Stimulated activated CD4-positive, alpha-beta T cell treated with anti-CD3 and anti-CD28 coated beads, TNF-alpha, amount 100 ng/mL, for 24 hours (primary cell): ENCODE results near the gene RMI1.
"Not testable (repeated sequence)": the region's sequence is repeated elsewhere in the genome, so short reads cannot be mapped to it uniquely, and the experiment has no call there.

Experiments used
- DNase-seq, 3 experiments: peaks; one replicate each; pipeline ENCODE4 v3.0.0-alpha.2; 2020; ENCODE audit warnings: low read depth in 3 of 3

RMI1 gene

GRCh38 chr9:84002344-84002743, 21.7 kb downstream of the RMI1 start:
- DNase-seq = no peak

- no peak for DNase-seq
Observed at GRCh38 chr9:84003246-84003645, 22.6 kb downstream of the RMI1 start.

GRCh38 chr9:84007662-84008061, 27.1 kb downstream of the RMI1 start:
- no peak for DNase-seq

- no peak for DNase-seq
Observed at GRCh38 chr9:84024041-84024575, 43.5 kb downstream of the RMI1 start.

GRCh38 chr9:84027201-84027600, 46.6 kb downstream of the RMI1 start:
- DNase-seq = no peak

GRCh38 chr9:84031534-84031933, 50.9 kb downstream of the RMI1 start:
- DNase-seq = no peak

- DNase-seq = not testable (repeated sequence)
Observed at GRCh38 chr9:84041857-84042256, 61.3 kb downstream of the RMI1 start.

- DNase-seq = no peak
Observed at GRCh38 chr9:84045481-84046097, 65.0 kb downstream of the RMI1 start.
